Keratinocyte (primary cell): ENCODE measurements around the gene SHC3. TPM values are rescaled to one million over a fixed set of nuclear protein-coding genes. Genes with fewer than 3 reads are reported as not detected.

Source experiments
- DNase-seq: peaks from one replicate; pipeline ENCODE4 v3.0.0-alpha.2; 2011; ENCODE audit warnings: low read depth, missing footprints, low spot score
- FAIRE-seq: peaks from 2 replicates; lab custom pipeline; 2011; peaks lifted over from hg19 to GRCh38; lab: Jason Lieb, UNC
- H2AFZ ChIP-seq: 2 replicates; pipeline ENCODE4 v1.6.0; 2012; ENCODE audit warnings: low read length, control low read depth, inconsistent platforms; ENCODE audit not compliant: control insufficient read depth
- H3K27ac ChIP-seq: 2 replicates; pipeline ENCODE4 v1.5.1; 2011; ENCODE audit warnings: low read length; ENCODE audit not compliant: control insufficient read depth, insufficient read depth
- H3K27me3 ChIP-seq: 3 replicates; pipeline ENCODE4 v1.6.0; 2011; ENCODE audit warnings: low read length; ENCODE audit not compliant: control insufficient read depth, insufficient read depth; ENCODE audit errors: extremely low read depth
- H3K36me3 ChIP-seq, 2 experiments: 2 replicates in 1 of 2; 3 replicates in 1 of 2; pipeline ENCODE4 v1.5.1; 2011; ENCODE audit warnings: low read length in 2 of 2, mild to moderate bottlenecking in 1 of 2; ENCODE audit not compliant: control insufficient read depth in 2 of 2, insufficient read depth in 2 of 2; ENCODE audit errors: extremely low read depth in 1 of 2
- H3K4me1 ChIP-seq: 3 replicates; pipeline ENCODE4 v1.5.1; 2011; ENCODE audit warnings: low read length; ENCODE audit not compliant: control insufficient read depth, insufficient read depth; ENCODE audit errors: extremely low read depth
- H3K4me2 ChIP-seq: 3 replicates; pipeline ENCODE4 v1.6.0; 2011; ENCODE audit warnings: low read depth, low read length; ENCODE audit not compliant: control insufficient read depth, insufficient read depth; ENCODE audit errors: extremely low read depth
- H3K4me3 ChIP-seq, 3 experiments: fragments of 200-600 bp in 1 of 3; sonication (generic) in 1 of 3; 2 replicates in 2 of 3; 3 replicates in 1 of 3; pipeline ENCODE4 v1.5.1; 2011 to 2016; ENCODE audit warnings: low read length in 3 of 3, mild to moderate bottlenecking in 3 of 3, control low read depth in 2 of 3, inconsistent platforms in 1 of 3, low read depth in 1 of 3, mixed read lengths in 1 of 3, mixed run types in 1 of 3, moderate library complexity in 1 of 3; ENCODE audit not compliant: control insufficient read depth in 2 of 3, insufficient read depth in 2 of 3; ENCODE audit errors: extremely low read depth in 1 of 3
- H3K79me2 ChIP-seq: 2 replicates; pipeline ENCODE4 v1.6.0; 2012; ENCODE audit warnings: low read length; ENCODE audit not compliant: control insufficient read depth, insufficient read depth
- H3K9ac ChIP-seq: 3 replicates; pipeline ENCODE4 v1.6.0; 2011; ENCODE audit warnings: low read length; ENCODE audit not compliant: control insufficient read depth, insufficient read depth; ENCODE audit errors: extremely low read depth
- H3K9me1 ChIP-seq: 3 replicates; pipeline ENCODE4 v1.6.0; 2011; ENCODE audit warnings: low read length; ENCODE audit not compliant: control insufficient read depth, insufficient read depth; ENCODE audit errors: extremely low read depth
- H3K9me3 ChIP-seq: 2 replicates; pipeline ENCODE4 v1.5.1; 2012; ENCODE audit warnings: low read depth, low read length; ENCODE audit not compliant: control insufficient read depth
- H4K20me1 ChIP-seq: 3 replicates; pipeline ENCODE4 v1.6.0; 2011; ENCODE audit warnings: low read length; ENCODE audit not compliant: control insufficient read depth, insufficient read depth; ENCODE audit errors: extremely low read depth
- CTCF ChIP-seq, 3 experiments: IDR thresholded peaks in 1 of 3; conservative IDR thresholded peaks in 1 of 3; optimal IDR thresholded peaks in 1 of 3; 2 replicates in 2 of 3; 3 replicates in 1 of 3; pipeline versions ENCODE3 to v1.5.1; 2011; ENCODE audit warnings: low read length in 3 of 3, mild to moderate bottlenecking in 3 of 3, moderate library complexity in 2 of 3, control low read depth in 1 of 3, inconsistent platforms in 1 of 3; ENCODE audit not compliant: insufficient read depth in 2 of 3; ENCODE audit errors: extremely low read depth in 1 of 3
- EZH2 ChIP-seq: IDR thresholded peaks from one replicate; pipeline ENCODE4 v1.6.1; 2012; ENCODE audit warnings: inconsistent platforms, mild to moderate bottlenecking, low read length, moderate library complexity
- dilution Hi-C: fragments of 300-500 bp; cut with MboI; formaldehyde crosslinking; loops from one replicate; pipeline ENCODE4 v1.7.0; 2020; ENCODE audit warnings: low sequenced_read_pairs; ENCODE audit not compliant: extremely low pct_ligation_motif_present
- polyA plus RNA-seq, 5 experiments: library from polyadenylated mRNA; depleted of rRNA in 3 of 5; stranded (reverse) in 3 of 5; stranded (forward) in 1 of 5; unstranded in 1 of 5; fragments of >200 nt; gene quantifications; 1 replicate in 1 of 5; 2 replicates in 3 of 5; 3 replicates in 1 of 5; pipeline versions ENCODE4 v1.2.1 to v1.2.3, GENCODE V29; 2011 to 2012; ENCODE audit warnings: missing spikeins in 2 of 5, low read depth in 1 of 5, low replicate concordance in 1 of 5

The SHC3 gene
- polyA plus RNA-seq, 1 donor (not counting 4 experiments of a cell fraction or from before 2014, with no cell fraction given) = 0.03 TPM

GRCh38 chr9:89026876-89027275 is 151.7 kb downstream of the SHC3 start:
- Histone ChIP-seq H3K4me3 (no peak overlapping the region), H4K20me1 (no peaks in the 10 kb centered on the region), H2AFZ (no peak overlapping the region), H3K9me3 (no peaks in the 10 kb centered on the region), H3K27me3 (no peaks in the 10 kb centered on the region), H3K4me2 (no peak overlapping the region), H3K79me2 (no peaks in the 10 kb centered on the region), H3K9me1 (no peaks in the 10 kb centered on the region), H3K27ac (no peak overlapping the region), H3K36me3 (no peaks in the 10 kb centered on the region), H3K9ac (no peak overlapping the region), H3K4me1 (peaks cover 4% of the 10 kb centered on the region)
- dilution Hi-C loops = no loop called here
- DNase-seq (no peak), FAIRE-seq (no peak)
- TF ChIP-seq CTCF (optimal IDR thresholded peaks at IDR 0.05 in 1 of 3, IDR thresholded peaks at IDR 0.05 in 1 of 3, conservative IDR thresholded peaks at IDR 0.05 in 1 of 3; ENCODE audit: extremely low read depth in 1 of 3, insufficient read depth in 2 of 3, low read length in 3 of 3) (no peak), EZH2 (no peak)

DNA sequence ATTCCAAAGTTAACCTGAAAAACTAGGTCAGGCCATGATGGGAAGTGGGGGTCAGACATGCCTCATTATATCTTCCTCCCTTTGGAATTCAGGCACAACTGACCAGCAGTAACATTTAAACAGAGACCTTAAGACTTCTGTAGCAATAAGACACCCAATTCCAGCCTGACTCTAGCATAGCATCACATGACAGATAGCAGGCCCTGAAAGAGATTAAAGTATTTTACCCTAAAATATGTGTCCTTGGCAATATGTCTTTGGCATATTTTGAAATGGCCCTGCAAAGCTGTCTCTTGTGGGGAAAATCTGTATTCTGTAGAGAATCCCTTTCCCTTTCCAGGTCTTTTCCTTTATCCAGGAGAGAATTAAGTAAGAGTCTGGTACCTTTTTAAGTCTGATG is 153.1 kb downstream of the SHC3 start:
- dilution Hi-C loops = no loop called here
- TF ChIP-seq EZH2 (no peak), CTCF (optimal IDR thresholded peaks at IDR 0.05 in 1 of 3, IDR thresholded peaks at IDR 0.05 in 1 of 3, conservative IDR thresholded peaks at IDR 0.05 in 1 of 3; ENCODE audit: extremely low read depth in 1 of 3, insufficient read depth in 2 of 3, low read length in 3 of 3) (no peak)
- H3K9me1 ChIP-seq = no peaks in the 10 kb centered on the region
- no peak overlapping the region for H3K27ac ChIP-seq
- DNase-seq (no peak), FAIRE-seq (no peak)
- no peak overlapping the region for H3K4me2 ChIP-seq
- no peaks in the 10 kb centered on the region for H3K9me3 ChIP-seq
- H3K4me1 ChIP-seq = peaks cover 9% of the 10 kb centered on the region
- H3K9ac ChIP-seq = no peak overlapping the region
- H2AFZ ChIP-seq = no peak overlapping the region
- no peaks in the 10 kb centered on the region for H3K27me3 ChIP-seq
- H3K79me2 ChIP-seq = no peaks in the 10 kb centered on the region
- H3K4me3 ChIP-seq = no peak overlapping the region
- no peaks in the 10 kb centered on the region for H4K20me1 ChIP-seq
- no peaks in the 10 kb centered on the region for H3K36me3 ChIP-seq
